Suprapubic skin (tissue), 4 donors: Measurements from ENCODE around the gene TMEM192. TPM values are rescaled to one million over a fixed set of nuclear protein-coding genes. Genes with fewer than 3 reads are reported as not detected.
"Not testable (repeated sequence)": the region's sequence is repeated elsewhere in the genome, so short reads cannot be mapped to it uniquely, and the experiment has no call there.

Experiments used
- DNase-seq, 2 donors: peaks; one replicate each; pipeline ENCODE4 v3.0.0-alpha.2; 2019; ENCODE audit warnings: low spot score in 2 of 2
- H3K27ac ChIP-seq: fragments of 200-600 bp; sonication (generic); one replicate; pipeline ENCODE4 v1.5.1; 2019
- H3K27me3 ChIP-seq: fragments of 200-600 bp; sonication (generic); one replicate; pipeline ENCODE4 v1.5.1; 2019
- H3K36me3 ChIP-seq: fragments of 200-600 bp; sonication (generic); one replicate; pipeline ENCODE4 v1.5.1; 2019
- H3K4me1 ChIP-seq: fragments of 200-600 bp; sonication (generic); one replicate; pipeline ENCODE4 v1.5.1; 2019
- H3K4me3 ChIP-seq: fragments of 200-600 bp; sonication (generic); one replicate; pipeline ENCODE4 v1.5.1; 2019; ENCODE audit warnings: mild to moderate bottlenecking
- H3K9me3 ChIP-seq: fragments of 200-600 bp; sonication (generic); one replicate; pipeline ENCODE4 v1.5.1; 2019
- CTCF ChIP-seq, 2 donors: fragments of 200-600 bp in 1 of 2; fragments of 450-650 bp in 1 of 2; sonication (generic) in 1 of 2; IDR thresholded peaks; one replicate each; pipeline ENCODE4 v1.5.1; 2016 to 2019; ENCODE audit warnings: antibody characterized with exemption in 2 of 2, mild to moderate bottlenecking in 1 of 2, moderate library complexity in 1 of 2
- EP300 ChIP-seq: sonication (generic); formaldehyde crosslinking; IDR thresholded peaks from one replicate; pipeline ENCODE4 v1.6.1; 2017; ENCODE audit warnings: antibody characterized with exemption
- POLR2A ChIP-seq, 2 donors: fragments of 450-650 bp; IDR thresholded peaks; one replicate each; pipeline ENCODE4 v1.6.1; 2017; ENCODE audit warnings: antibody characterized with exemption in 2 of 2, mild to moderate bottlenecking in 2 of 2, moderate library complexity in 2 of 2
- POLR2AphosphoS5 ChIP-seq, 3 donors: sonication (generic); formaldehyde crosslinking; IDR thresholded peaks; one replicate each; pipeline ENCODE4 v1.6.1; 2017; ENCODE audit warnings: antibody characterized with exemption in 3 of 3
- WGBS: methylation state at CpG from one replicate; pipeline ENCODE4 v1.1.5; 2018; 5-methylcytosine and 5-hydroxymethylcytosine counted together
- total RNA-seq, 4 donors: library from RNA; depleted of rRNA; stranded (reverse); fragments of >200 nt; gene quantifications; one replicate each; pipeline ENCODE4 v1.1.0, GENCODE V29; 2016

The TMEM192 gene
- total RNA-seq, 4 donors from 2014 or later: 7.0 to 10.9 (median 10.0) TPM

- no peak for TF ChIP-seq POLR2AphosphoS5 (IDR thresholded peaks at IDR 0.05)
- no peak for TF ChIP-seq CTCF (IDR thresholded peaks at IDR 0.05)
- TF ChIP-seq POLR2A (IDR thresholded peaks at IDR 0.05): no peak
- no peak for TF ChIP-seq EP300
- DNase-seq: no peak
- no peak overlapping the region for H3K4me3 ChIP-seq
- no peaks in the 10 kb centered on the region for H3K9me3 ChIP-seq
- no peaks in the 10 kb centered on the region for H3K4me1 ChIP-seq
- H3K27me3 ChIP-seq: no peaks in the 10 kb centered on the region
- H3K36me3 ChIP-seq: no peaks in the 10 kb centered on the region
- WGBS: 69% methylated on average over 2 of the region's 2 CpGs
- H3K27ac ChIP-seq: no peak overlapping the region
Measured at GRCh38 chr4:165133150-165133549, 20.5 kb upstream of the TMEM192 start.

DNA sequence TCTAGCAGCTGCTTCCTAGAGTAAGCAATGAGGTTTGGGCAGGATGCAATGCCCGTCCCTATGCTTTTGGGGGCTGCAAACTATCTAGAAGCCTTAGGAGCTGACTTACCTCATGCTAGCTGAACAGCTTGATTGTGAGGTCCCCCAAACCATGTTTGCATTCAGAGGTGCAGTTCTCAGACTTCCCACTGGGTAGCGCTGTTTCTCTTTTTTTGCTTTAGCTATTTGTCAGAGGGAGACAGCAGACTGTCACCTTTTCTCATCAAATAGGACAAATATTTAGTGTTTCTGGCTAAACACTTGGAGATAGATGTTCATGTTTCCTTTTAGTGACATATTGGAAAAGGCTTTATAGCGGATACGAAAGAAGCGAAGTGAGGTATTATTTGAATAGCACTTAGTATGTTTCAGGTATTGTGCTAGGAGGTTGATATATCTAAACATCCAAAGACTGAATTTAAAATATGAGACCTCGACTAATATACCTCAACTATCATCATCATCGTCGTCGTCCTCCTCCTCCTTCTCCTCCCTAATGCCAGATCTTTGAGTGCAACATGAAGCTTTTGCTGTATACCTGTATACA lies 18.7 kb upstream of the TMEM192 start:
- 18% methylated on average over 9 of the region's 9 CpGs for WGBS
- H3K4me1 ChIP-seq: no peaks in the 10 kb centered on the region
- no peak overlapping the region for H3K27ac ChIP-seq
- H3K9me3 ChIP-seq: no peaks in the 10 kb centered on the region
- DNase-seq: peak in 1 of 2 donors; percentile 78
- TF ChIP-seq POLR2AphosphoS5 (IDR thresholded peaks at IDR 0.05): no peak
- TF ChIP-seq CTCF (IDR thresholded peaks at IDR 0.05): peak; percentile 68 to 82
- no peaks in the 10 kb centered on the region for H3K27me3 ChIP-seq
- H3K4me3 ChIP-seq: no peak overlapping the region
- no peaks in the 10 kb centered on the region for H3K36me3 ChIP-seq

- H3K27ac ChIP-seq: no peak overlapping the region
- DNase-seq: no peak
- no peaks in the 10 kb centered on the region for H3K27me3 ChIP-seq
- H3K4me3 ChIP-seq: no peak overlapping the region
- TF ChIP-seq CTCF (IDR thresholded peaks at IDR 0.05): no peak
- no peak for TF ChIP-seq EP300
- no peak for TF ChIP-seq POLR2AphosphoS5 (IDR thresholded peaks at IDR 0.05)
- no peak for TF ChIP-seq POLR2A (IDR thresholded peaks at IDR 0.05)
- H3K4me1 ChIP-seq: no peaks in the 10 kb centered on the region
- 44% methylated on average over 3 of the region's 3 CpGs for WGBS
- H3K36me3 ChIP-seq: no peaks in the 10 kb centered on the region
- H3K9me3 ChIP-seq: no peaks in the 10 kb centered on the region
Measured at GRCh38 chr4:165129924-165130323, 17.3 kb upstream of the TMEM192 start.

DNA sequence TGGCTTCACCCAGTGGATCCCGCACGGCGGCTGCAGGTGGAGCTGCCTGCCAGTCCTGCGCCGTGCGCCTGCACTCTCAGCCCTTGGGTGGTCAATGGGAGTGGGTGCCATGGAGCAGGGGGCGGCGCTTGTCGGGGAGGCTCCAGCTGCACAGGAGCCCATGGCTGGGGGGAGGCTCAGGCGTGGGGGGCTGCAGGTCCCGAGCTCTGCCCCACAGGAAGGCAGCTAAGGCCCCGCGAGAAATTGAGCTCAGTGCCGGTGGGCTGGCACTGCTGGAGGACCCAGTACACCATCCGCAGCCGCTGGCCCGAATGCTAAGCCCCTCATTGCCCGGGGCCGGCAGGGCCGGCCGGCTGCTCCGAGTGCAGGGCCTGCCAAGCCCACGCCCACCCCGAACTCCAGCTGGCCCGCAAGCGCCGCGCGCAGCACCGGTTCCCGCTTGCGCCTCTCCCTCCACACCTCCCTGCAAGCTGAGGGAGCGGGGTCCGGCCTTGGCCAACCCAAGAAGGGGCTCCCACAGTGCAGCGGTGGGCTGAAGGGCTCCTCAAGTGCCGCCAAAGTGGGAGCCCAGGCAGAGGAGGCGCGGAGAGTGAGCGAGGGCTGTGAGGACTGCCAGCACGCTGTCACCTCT lies 13.3 kb upstream of the TMEM192 start:
- 98% methylated on average over 16 of the region's 40 CpGs for WGBS
- not testable (repeated sequence) for H3K4me1 ChIP-seq, DNase-seq, H3K36me3 ChIP-seq, H3K27me3 ChIP-seq, H3K9me3 ChIP-seq, H3K27ac ChIP-seq, H3K4me3 ChIP-seq

GRCh38 chr4:165124488-165124887 lies 11.8 kb upstream of the TMEM192 start:
- no peaks in the 10 kb centered on the region for H3K4me1 ChIP-seq
- H3K36me3 ChIP-seq: no peaks in the 10 kb centered on the region
- no peak overlapping the region for H3K4me3 ChIP-seq
- H3K9me3 ChIP-seq: no peaks in the 10 kb centered on the region
- no peak for TF ChIP-seq EP300
- H3K27ac ChIP-seq: no peak overlapping the region
- DNase-seq: no peak
- H3K27me3 ChIP-seq: no peaks in the 10 kb centered on the region
- 80% methylated on average over 5 of the region's 5 CpGs for WGBS

DNA sequence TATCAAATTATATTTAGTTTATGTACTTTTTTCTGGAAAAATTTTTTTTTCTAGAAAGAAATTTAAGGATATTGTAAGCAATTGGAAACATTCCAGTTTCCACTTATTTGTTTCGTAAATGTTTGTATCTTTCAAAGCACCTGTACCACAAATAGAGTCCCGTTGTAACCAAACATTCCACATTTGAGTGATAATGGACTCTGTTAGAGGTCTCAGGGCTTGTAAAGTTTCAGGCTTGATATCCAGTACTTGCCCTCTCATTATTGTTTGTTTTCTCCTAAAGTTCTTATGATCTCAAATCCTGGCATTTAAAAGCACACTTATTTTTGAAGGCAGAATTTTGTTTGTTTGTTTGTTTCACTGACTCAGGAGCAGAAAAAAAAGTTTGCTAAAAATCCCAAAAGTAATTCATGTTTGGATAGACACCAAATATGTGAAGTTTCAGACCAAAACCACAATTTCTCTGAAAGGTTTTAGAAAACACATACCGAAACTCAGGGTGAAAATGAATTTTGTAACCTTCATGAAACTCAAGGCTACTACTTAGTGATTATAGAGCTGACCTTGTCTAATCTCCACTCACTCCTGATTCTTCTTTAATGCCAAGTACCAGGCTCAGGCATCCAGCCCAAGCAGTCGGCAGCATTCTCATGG lies 5.7 kb upstream of the TMEM192 start:
- TF ChIP-seq POLR2A (IDR thresholded peaks at IDR 0.05) (no peak), EP300 (no peak), CTCF (IDR thresholded peaks at IDR 0.05) (no peak), POLR2AphosphoS5 (IDR thresholded peaks at IDR 0.05) (no peak)
- Histone ChIP-seq H3K27me3 (no peaks in the 10 kb centered on the region), H3K9me3 (no peaks in the 10 kb centered on the region), H3K36me3 (no peaks in the 10 kb centered on the region), H3K27ac (no peak overlapping the region), H3K4me3 (no peak overlapping the region), H3K4me1 (peaks cover 3% of the 10 kb centered on the region)
- no peak for DNase-seq
- 54% methylated on average over 4 of the region's 4 CpGs for WGBS
